Motor neuron (in vitro differentiated cells): ENCODE results near the gene SAMD4A. TPM values are rescaled to one million over a fixed set of nuclear protein-coding genes. Genes with fewer than 3 reads are reported as not detected.
A peak's percentile ranks its signal among the peaks of the same experiment; 100 is the strongest.

ENCODE experiments used
- ATAC-seq, 8 experiments: fragments of 200-7000 bp; cut with Tn5 transposase; replicated peaks in 6 of 8; 2 replicates each; pipeline ENCODE4 v1.8.0; 2021; ENCODE audit warnings: mild to moderate bottlenecking in 8 of 8, moderate library complexity in 8 of 8
- H3K27ac ChIP-seq, 2 donors: fragments of 250-450 bp; sonication (Bioruptor Pico); 2 replicates each; pipeline ENCODE4 v1.9.0; 2021; ENCODE audit warnings: antibody characterized with exemption in 2 of 2, mild to moderate bottlenecking in 2 of 2, moderate library complexity in 1 of 2
- H3K4me1 ChIP-seq, 2 donors: fragments of 250-450 bp; sonication (Bioruptor Pico); replicated peaks in 1 of 2; 2 replicates each; pipeline ENCODE4 v1.6.1; 2021; ENCODE audit warnings: antibody characterized with exemption in 2 of 2, mild to moderate bottlenecking in 2 of 2, moderate library complexity in 1 of 2
- H3K4me3 ChIP-seq, 5 donors: fragments of 250-450 bp; sonication (Bioruptor Pico); 2 replicates each; pipeline ENCODE4 v1.9.0; 2021; ENCODE audit warnings: antibody characterized with exemption in 5 of 5, mild to moderate bottlenecking in 5 of 5, moderate library complexity in 4 of 5
- WGBS, 10 experiments: fragments of 450-650 bp; shearing (Covaris generic); methylation state at CpG; one replicate each; pipeline ENCODE4 v1.0.0; 2022; 5-methylcytosine and 5-hydroxymethylcytosine counted together
- in situ Hi-C, 9 experiments: fragments of 400-800 bp; cut with MboI; loops; one replicate each; pipeline ENCODE4 v1.15.0; 2021; ENCODE audit warnings: low sequenced_read_pairs in 9 of 9, low pct_unique_long_range_greater_than_20kb in 2 of 9; ENCODE audit not compliant: unreplicated experiment in 9 of 9
- total RNA-seq, 8 experiments: library from RNA; unstranded; fragments of 300-600 nt; gene quantifications; 2 replicates each; pipeline versions ENCODE4 v1.2.3 to v1.2.4, GENCODE V29; 2022

Gene SAMD4A
- total RNA-seq, 8 experiments from 2014 or later = 2.1 to 38.6 (median 9.9) TPM

GRCh38 chr14:54675236-54676128 is 108.6 kb downstream of the SAMD4A start:
- Histone ChIP-seq H3K27ac (no peak overlapping the region), H3K4me3 (no peak overlapping the region), H3K4me1 (peaks cover 35 to 39% of the 10 kb centered on the region in 2 donors)
- 40 to 100% (median 83%) methylated on average over 1 to 6 of the region's 11 CpGs; no CpG with 5 or more reads in 1 of the 10 experiments for whole genome bisulfite sequencing, 10 experiments
- ATAC-seq = no peak
- in situ Hi-C loops = loop anchor here in 3 of 9 experiments (25.0 kb wide), 1 partner anchor 113 kb away; the partner anchor contains the start of gene SAMD4A (in 3 of the 3)

GRCh38 chr14:54676812-54677708 is 110.1 kb downstream of the SAMD4A start:
- peak; percentile 90 to 97 (median 94) for ATAC-seq
- Histone ChIP-seq H3K27ac (peak overlapping the region; percentile 68 to 79), H3K4me1 (peaks cover 35 to 36% of the 10 kb centered on the region in 2 donors), H3K4me3 (no peak overlapping the region)
- WGBS, 10 experiments = 0 to 42% (median 10%) methylated on average over 1 to 10 of the region's 11 CpGs; no CpG with 5 or more reads in 1 of the 10 experiments
- in situ Hi-C loops = loop anchor here in 3 of 9 experiments (25.0 kb wide), 1 partner anchor 115 kb away; the partner anchor contains the start of gene SAMD4A (in 3 of the 3)

- Histone ChIP-seq H3K4me1 (peaks cover 22 to 30% of the 10 kb centered on the region in 2 donors), H3K27ac (no peak overlapping the region)
Measured at GRCh38 chr14:54680651-54681050, 113.7 kb downstream of the SAMD4A start.

GRCh38 chr14:54681811-54682261 is 114.9 kb downstream of the SAMD4A start:
- Histone ChIP-seq H3K27ac (no peak overlapping the region), H3K4me1 (peaks cover 13 to 18% of the 10 kb centered on the region in 2 donors), H3K4me3 (no peak overlapping the region)
- in situ Hi-C loops = loop anchor here in 3 of 9 experiments (25.0 kb wide), 1 partner anchor 120 kb away; the partner anchor contains the start of gene SAMD4A (in 3 of the 3)
- ATAC-seq = no peak
- 60 to 100% (median 100%) methylated on average over 1 to 4 of the region's 4 CpGs; no CpG with 5 or more reads in 1 of the 10 experiments for WGBS, 10 experiments

More at GRCh38 chr14:54680651-54681050, 113.7 kb downstream of the SAMD4A start:
- ATAC-seq = no peak
- H3K4me3 ChIP-seq = no peak overlapping the region
- WGBS, 10 experiments = 35 to 98% (median 90%) methylated on average over 2 to 6 of the region's 6 CpGs; no CpG with 5 or more reads in 3 of the 10 experiments
- in situ Hi-C loops = loop anchor here in 3 of 9 experiments (25.0 kb wide), 1 partner anchor 118 kb away; the partner anchor contains the start of gene SAMD4A (in 3 of the 3)

- no peak for ATAC-seq
- Histone ChIP-seq H3K27ac (no peak overlapping the region), H3K4me1 (peaks cover 6 to 13% of the 10 kb centered on the region in 2 donors), H3K4me3 (no peak overlapping the region)
- 90 to 100% (median 100%) methylated on average over 1 to 3 of the region's 3 CpGs; no CpG with 5 or more reads in 3 of the 10 experiments for WGBS, 10 experiments
- in situ Hi-C loops = loop anchor here in 3 of 9 experiments (25.0 kb wide), 1 partner anchor 120 kb away; the partner anchor contains the start of gene SAMD4A (in 3 of the 3)
Measured at GRCh38 chr14:54682578-54682977, 115.7 kb downstream of the SAMD4A start.

- WGBS, 10 experiments = 0 to 58% (median 20%) methylated on average over 1 to 3 of the region's 8 CpGs; no CpG with 5 or more reads in 3 of the 10 experiments
- H3K27ac ChIP-seq = no peak overlapping the region
- H3K4me3 ChIP-seq = no peak overlapping the region
- peak in 3 of 8 experiments; percentile 81 to 96 (median 83) for ATAC-seq
- in situ Hi-C loops = loop anchor here in 3 of 9 experiments (25.0 kb wide), 1 partner anchor 122 kb away; the partner anchor contains the start of gene SAMD4A (in 3 of the 3)
- H3K4me1 ChIP-seq = no peaks in the 10 kb centered on the region
Measured at GRCh38 chr14:54683882-54684794, 117.2 kb downstream of the SAMD4A start.

- no peak for ATAC-seq
- Histone ChIP-seq H3K4me1 (no peaks in the 10 kb centered on the region), H3K27ac (no peak overlapping the region), H3K4me3 (no peak overlapping the region)
- in situ Hi-C loops = loop anchor here in 3 of 9 experiments (25.0 kb wide), 1 partner anchor 123 kb away; the partner anchor contains the start of gene SAMD4A (in 3 of the 3)
- 44 to 100% (median 90%) methylated on average over 1 to 4 of the region's 4 CpGs; no CpG with 5 or more reads in 1 of the 10 experiments for WGBS, 10 experiments
Measured at GRCh38 chr14:54685286-54685845, 118.4 kb downstream of the SAMD4A start.

GRCh38 chr14:54686219-54686870 is 119.4 kb downstream of the SAMD4A start:
- no peak overlapping the region for H3K27ac ChIP-seq
- peak in 6 of 8 experiments; percentile 27 to 59 (median 47) for ATAC-seq
- in situ Hi-C loops = loop anchor here in 3 of 9 experiments (25.0 kb wide), 1 partner anchor 124 kb away; the partner anchor contains the start of gene SAMD4A (in 3 of the 3)
- H3K4me1 ChIP-seq = no peaks in the 10 kb centered on the region
- H3K4me3 ChIP-seq = no peak overlapping the region
- 1 to 100% (median 75%) methylated on average over 3 to 8 of the region's 8 CpGs for WGBS, 10 experiments

- Histone ChIP-seq H3K4me1 (no peaks in the 10 kb centered on the region), H3K27ac (no peak overlapping the region), H3K4me3 (no peak overlapping the region)
- WGBS, 10 experiments = 0 to 96% (median 71%) methylated on average over 1 to 8 of the region's 8 CpGs; no CpG with 5 or more reads in 2 of the 10 experiments
- in situ Hi-C loops = loop anchor here in 3 of 9 experiments (25.0 kb wide), 1 partner anchor 125 kb away; the partner anchor contains the start of gene SAMD4A (in 3 of the 3)
- ATAC-seq = no peak
Measured at GRCh38 chr14:54686871-54687749, 120.2 kb downstream of the SAMD4A start.

- ATAC-seq = peak in 2 of 8 experiments; percentile 41 to 49
- WGBS, 10 experiments = 60 to 100% (median 83%) methylated on average over 1 of the region's 2 CpGs; no CpG with 5 or more reads in 7 of the 10 experiments
- Histone ChIP-seq H3K27ac (no peak overlapping the region), H3K4me1 (no peaks in the 10 kb centered on the region), H3K4me3 (no peak overlapping the region)
- in situ Hi-C loops = loop anchor here in 3 of 9 experiments (25.0 kb wide), 1 partner anchor 125 kb away; the partner anchor contains the start of gene SAMD4A (in 3 of the 3)
Measured at GRCh38 chr14:54687750-54688119, 120.8 kb downstream of the SAMD4A start.
